ENCODE data around the gene PTPRD.

PTPRD gene

GRCh38 chr9:10104774-10105173, 508.0 kb downstream of the PTPRD start:
- H3K9me2 ChIP-seq (replicated peaks; ENCODE audit: low read depth, low read length): no peaks in the 10 kb centered on the region
- H3K4me3 ChIP-seq (ENCODE audit: low read length, poor library complexity, severe bottlenecking): no peak overlapping the region
- H4K20me1 ChIP-seq (ENCODE audit: insufficient read depth, low read length, poor library complexity, severe bottlenecking): no peaks in the 10 kb centered on the region
- H3K4me1 ChIP-seq (ENCODE audit: insufficient read depth, low read length, poor library complexity, severe bottlenecking): no peaks in the 10 kb centered on the region
- no peaks in the 10 kb centered on the region for H3K9me3 ChIP-seq (ENCODE audit: insufficient read depth, low read depth, low read length)
- H2AFZ ChIP-seq (ENCODE audit: low read length): no peak overlapping the region
- no peak overlapping the region for H3K4me2 ChIP-seq (ENCODE audit: low read depth, low read length, poor library complexity, severe bottlenecking)
- H3K9ac ChIP-seq (ENCODE audit: low read depth, low read length, poor library complexity, severe bottlenecking): no peak overlapping the region
- no peaks in the 10 kb centered on the region for H3K36me3 ChIP-seq (ENCODE audit: insufficient read depth, low read length)
- H3F3A ChIP-seq (ENCODE audit: low read depth): no peaks in the 10 kb centered on the region
- H3K27me3 ChIP-seq (ENCODE audit: insufficient read depth, low read length, poor library complexity, severe bottlenecking): no peaks in the 10 kb centered on the region
- H3K79me2 ChIP-seq (ENCODE audit: insufficient read depth, low read length): no peaks in the 10 kb centered on the region
- TF ChIP-seq EZH2phosphoT487 (IDR thresholded peaks at IDR 0.05; ENCODE audit: borderline replicate concordance): no peak
- no peak for TF ChIP-seq CTCF (conservative IDR thresholded peaks at IDR 0.05; ENCODE audit: low read length)

- no peak for TF ChIP-seq CTCF (conservative IDR thresholded peaks at IDR 0.05; ENCODE audit: low read length)
- no peak for TF ChIP-seq EZH2phosphoT487 (IDR thresholded peaks at IDR 0.05; ENCODE audit: borderline replicate concordance)
- no peaks in the 10 kb centered on the region for H3K9me2 ChIP-seq (replicated peaks; ENCODE audit: low read depth, low read length)
- H3K4me1 ChIP-seq (ENCODE audit: insufficient read depth, low read length, poor library complexity, severe bottlenecking): no peaks in the 10 kb centered on the region
- H4K20me1 ChIP-seq (ENCODE audit: insufficient read depth, low read length, poor library complexity, severe bottlenecking): no peaks in the 10 kb centered on the region
- H3K4me2 ChIP-seq (ENCODE audit: low read depth, low read length, poor library complexity, severe bottlenecking): no peak overlapping the region
- no peaks in the 10 kb centered on the region for H3K36me3 ChIP-seq (ENCODE audit: insufficient read depth, low read length)
- no peaks in the 10 kb centered on the region for H3K27me3 ChIP-seq (ENCODE audit: insufficient read depth, low read length, poor library complexity, severe bottlenecking)
- no peak overlapping the region for H3K9ac ChIP-seq (ENCODE audit: low read depth, low read length, poor library complexity, severe bottlenecking)
- H3F3A ChIP-seq (ENCODE audit: low read depth): no peaks in the 10 kb centered on the region
- H3K9me3 ChIP-seq (ENCODE audit: insufficient read depth, low read depth, low read length): peaks cover 3% of the 10 kb centered on the region; the same call in 1 of the 2 replicates
- H3K79me2 ChIP-seq (ENCODE audit: insufficient read depth, low read length): no peaks in the 10 kb centered on the region
- no peak overlapping the region for H3K4me3 ChIP-seq (ENCODE audit: low read length, poor library complexity, severe bottlenecking)
- H2AFZ ChIP-seq (ENCODE audit: low read length): no peak overlapping the region
These were observed 517.6 kb downstream of the PTPRD start for GRCh38 chr9:10095208-10095607.

- H3K9me2 ChIP-seq (replicated peaks; ENCODE audit: low read depth, low read length): no peaks in the 10 kb centered on the region
- H4K20me1 ChIP-seq (ENCODE audit: insufficient read depth, low read length, poor library complexity, severe bottlenecking): no peaks in the 10 kb centered on the region
- H3K4me2 ChIP-seq (ENCODE audit: low read depth, low read length, poor library complexity, severe bottlenecking): no peak overlapping the region
- no peaks in the 10 kb centered on the region for H3K27me3 ChIP-seq (ENCODE audit: insufficient read depth, low read length, poor library complexity, severe bottlenecking)
- no peak overlapping the region for H2AFZ ChIP-seq (ENCODE audit: low read length)
- no peaks in the 10 kb centered on the region for H3K4me1 ChIP-seq (ENCODE audit: insufficient read depth, low read length, poor library complexity, severe bottlenecking)
- H3K9me3 ChIP-seq (ENCODE audit: insufficient read depth, low read depth, low read length): peaks cover 3% of the 10 kb centered on the region; the same call in 1 of the 2 replicates
- no peaks in the 10 kb centered on the region for H3K79me2 ChIP-seq (ENCODE audit: insufficient read depth, low read length)
- no peak overlapping the region for H3K4me3 ChIP-seq (ENCODE audit: low read length, poor library complexity, severe bottlenecking)
- no peaks in the 10 kb centered on the region for H3K36me3 ChIP-seq (ENCODE audit: insufficient read depth, low read length)
- no peak overlapping the region for H3K9ac ChIP-seq (ENCODE audit: low read depth, low read length, poor library complexity, severe bottlenecking)
- no peaks in the 10 kb centered on the region for H3F3A ChIP-seq (ENCODE audit: low read depth)
- no peak for TF ChIP-seq CTCF (conservative IDR thresholded peaks at IDR 0.05; ENCODE audit: low read length)
- TF ChIP-seq EZH2phosphoT487 (IDR thresholded peaks at IDR 0.05; ENCODE audit: borderline replicate concordance): no peak
These were observed 518.2 kb downstream of the PTPRD start for GRCh38 chr9:10094563-10094962.

All from Loucy (cell line).